Measurements from ENCODE around the gene MSANTD1.

MSANTD1 gene

DNA sequence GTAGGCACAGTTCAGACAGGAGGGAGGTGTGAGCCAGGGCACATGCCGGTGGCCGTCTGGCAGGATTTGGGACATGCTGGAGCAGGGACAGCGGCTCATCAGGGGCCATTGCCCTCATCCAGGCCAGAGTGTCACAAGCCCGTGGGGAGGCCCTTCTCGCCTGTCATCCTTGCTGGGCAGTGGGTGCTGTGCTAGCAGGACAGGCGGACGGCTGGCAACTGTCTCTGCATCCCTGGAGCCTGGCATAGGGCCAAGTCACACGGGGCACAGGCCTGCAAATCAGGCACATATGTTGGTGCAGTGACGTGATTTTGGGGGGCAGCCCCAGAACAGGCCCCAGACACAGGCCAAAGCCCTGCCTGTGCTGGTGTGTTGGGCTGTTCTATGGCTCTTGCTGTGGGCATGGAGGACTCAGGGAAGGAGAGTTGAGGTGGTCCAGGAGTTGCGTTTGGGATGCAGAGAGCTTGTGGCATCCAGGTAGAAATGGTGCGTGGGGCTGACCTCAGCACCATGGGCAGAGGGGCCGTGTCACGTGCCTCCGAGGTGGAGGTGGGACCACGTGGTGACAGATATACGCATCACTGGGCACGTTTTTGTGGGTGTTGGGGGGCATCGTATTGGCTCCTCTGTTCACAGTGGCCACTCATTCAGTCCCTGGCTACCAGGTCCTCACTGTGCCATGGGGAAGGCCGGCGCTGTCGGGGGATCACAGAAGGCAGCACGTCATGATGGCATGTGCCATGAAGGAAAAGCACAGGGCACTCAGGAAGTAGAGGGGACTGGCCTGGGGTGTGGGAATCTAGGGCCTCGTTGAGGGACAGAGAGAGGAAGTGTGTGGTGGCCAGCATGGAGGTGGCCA is 14.6 kb upstream of the MSANTD1 start:
- DNase-seq = no peak

DNA sequence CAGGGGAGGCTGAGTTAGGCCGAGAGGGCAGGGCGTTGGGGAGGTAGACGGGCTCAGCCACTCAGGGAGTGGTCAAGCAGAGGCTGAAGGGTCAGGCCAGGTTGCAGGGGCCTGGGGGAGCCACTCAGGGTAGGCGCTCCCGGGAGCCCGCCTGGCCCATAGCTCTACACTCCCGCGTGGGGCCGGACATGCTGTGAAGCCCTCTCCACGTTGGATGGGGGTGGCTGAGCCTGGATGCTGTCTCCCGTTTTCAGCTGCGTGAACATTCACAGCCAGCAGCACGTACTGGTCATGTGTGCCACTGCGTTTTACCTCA is 14.0 kb upstream of the MSANTD1 start:
- no peak for DNase-seq

GRCh38 chr4:3235581-3235980 is 13.4 kb upstream of the MSANTD1 start:
- no peak for DNase-seq

GRCh38 chr4:3236326-3236878 is 12.6 kb upstream of the MSANTD1 start:
- DNase-seq = no peak

DNA sequence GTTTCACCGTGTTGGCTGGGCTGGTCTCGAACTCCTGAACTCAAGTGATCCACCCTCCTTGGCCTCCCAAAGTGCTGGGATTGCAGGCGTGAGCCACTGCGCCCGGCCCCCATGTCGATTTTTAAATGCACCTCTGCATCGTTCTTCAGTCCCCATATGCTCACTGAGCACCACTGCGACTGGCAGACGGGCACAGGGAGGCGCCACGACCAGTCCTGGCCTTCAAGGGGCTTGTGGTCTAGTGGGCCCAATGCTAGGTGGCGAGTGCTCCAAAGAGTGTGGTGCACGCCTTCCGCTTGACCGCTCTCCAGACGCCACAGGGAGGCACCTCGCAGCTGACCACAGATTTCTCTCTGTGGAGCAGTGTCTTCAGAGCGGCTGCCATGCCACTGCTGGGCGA is 11.7 kb upstream of the MSANTD1 start:
- no peak for DNase-seq

DNA sequence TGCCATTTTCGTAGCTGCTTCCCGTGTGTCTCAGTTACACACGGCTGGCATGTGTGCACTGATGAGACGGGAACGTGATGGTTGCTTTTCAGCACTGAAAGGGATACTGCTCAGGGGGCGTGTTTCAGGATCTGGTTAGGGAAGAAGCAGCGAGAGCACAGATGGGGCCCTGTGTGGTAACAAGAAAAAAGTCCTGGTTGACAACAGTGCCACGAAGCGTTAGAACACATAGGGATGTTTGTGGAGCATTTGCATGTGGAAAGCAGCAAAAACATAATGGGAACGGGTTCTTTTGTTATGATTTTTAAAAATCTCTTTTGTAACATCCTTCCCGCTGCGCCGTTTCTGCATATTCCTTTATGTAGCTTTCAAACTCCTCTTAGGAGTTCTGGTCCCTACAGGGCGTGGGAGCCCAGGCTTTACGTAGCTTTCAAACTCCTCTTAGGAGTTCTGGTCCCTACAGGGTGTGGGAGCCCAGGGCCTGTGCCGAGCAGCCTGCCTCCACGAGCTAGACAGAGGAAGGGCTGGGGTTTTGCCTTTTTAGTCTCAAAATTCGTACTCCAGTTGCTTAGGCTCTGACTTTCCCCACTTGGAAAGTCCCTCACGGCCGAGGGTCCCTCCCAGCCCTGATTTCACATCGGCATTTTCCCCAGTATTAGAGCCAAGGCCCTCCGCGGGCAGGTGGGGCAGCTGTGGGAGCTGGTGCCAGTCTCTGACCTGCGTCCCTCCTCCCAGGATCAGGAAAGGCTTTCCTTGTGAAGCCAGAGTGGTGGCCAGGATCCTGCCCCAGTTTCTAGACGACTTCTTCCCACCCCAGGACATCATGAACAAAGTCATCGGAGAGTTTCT is 11.0 kb upstream of the MSANTD1 start:
- DNase-seq = no peak

DNA sequence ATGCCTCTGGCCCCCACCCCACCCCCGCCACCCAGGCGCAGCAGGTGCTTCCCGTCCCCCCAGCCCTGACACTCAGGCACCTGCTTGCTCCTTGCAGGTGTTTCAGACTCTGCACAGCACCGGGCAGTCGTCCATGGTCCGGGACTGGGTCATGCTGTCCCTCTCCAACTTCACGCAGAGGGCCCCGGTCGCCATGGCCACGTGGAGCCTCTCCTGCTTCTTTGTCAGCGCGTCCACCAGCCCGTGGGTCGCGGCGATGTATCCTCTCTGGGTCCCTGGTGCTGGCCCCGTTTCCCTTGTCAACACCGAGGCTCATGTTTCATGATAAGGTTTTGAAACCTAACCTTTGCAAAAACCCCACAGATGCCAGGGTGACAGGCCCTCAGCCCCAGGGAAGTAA is 10.2 kb upstream of the MSANTD1 start:
- no peak for DNase-seq

GRCh38 chr4:3239303-3239702 is 9.7 kb upstream of the MSANTD1 start:
- DNase-seq = no peak

DNA sequence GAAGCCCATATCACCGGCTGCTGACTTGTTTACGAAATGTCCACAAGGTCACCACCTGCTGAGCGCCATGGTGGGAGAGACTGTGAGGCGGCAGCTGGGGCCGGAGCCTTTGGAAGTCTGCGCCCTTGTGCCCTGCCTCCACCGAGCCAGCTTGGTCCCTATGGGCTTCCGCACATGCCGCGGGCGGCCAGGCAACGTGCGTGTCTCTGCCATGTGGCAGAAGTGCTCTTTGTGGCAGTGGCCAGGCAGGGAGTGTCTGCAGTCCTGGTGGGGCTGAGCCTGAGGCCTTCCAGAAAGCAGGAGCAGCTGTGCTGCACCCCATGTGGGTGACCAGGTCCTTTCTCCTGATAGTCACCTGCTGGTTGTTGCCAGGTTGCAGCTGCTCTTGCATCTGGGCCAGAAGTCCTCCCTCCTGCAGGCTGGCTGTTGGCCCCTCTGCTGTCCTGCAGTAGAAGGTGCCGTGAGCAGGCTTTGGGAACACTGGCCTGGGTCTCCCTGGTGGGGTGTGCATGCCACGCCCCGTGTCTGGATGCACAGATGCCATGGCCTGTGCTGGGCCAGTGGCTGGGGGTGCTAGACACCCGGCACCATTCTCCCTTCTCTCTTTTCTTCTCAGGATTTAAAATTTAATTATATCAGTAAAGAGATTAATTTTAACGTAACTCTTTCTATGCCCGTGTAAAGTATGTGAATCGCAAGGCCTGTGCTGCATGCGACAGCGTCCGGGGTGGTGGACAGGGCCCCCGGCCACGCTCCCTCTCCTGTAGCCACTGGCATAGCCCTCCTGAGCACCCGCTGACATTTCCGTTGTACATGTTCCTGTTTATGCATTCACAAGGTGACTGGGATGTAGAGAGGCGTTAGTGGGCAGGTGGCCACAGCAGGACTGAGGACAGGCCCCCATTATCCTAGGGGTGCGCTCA is 8.7 kb upstream of the MSANTD1 start:
- no peak for DNase-seq

GRCh38 chr4:3240936-3241522 is 7.9 kb upstream of the MSANTD1 start:
- DNase-seq = no peak

GRCh38 chr4:3241898-3242524 is 6.9 kb upstream of the MSANTD1 start:
- no peak for DNase-seq

DNA sequence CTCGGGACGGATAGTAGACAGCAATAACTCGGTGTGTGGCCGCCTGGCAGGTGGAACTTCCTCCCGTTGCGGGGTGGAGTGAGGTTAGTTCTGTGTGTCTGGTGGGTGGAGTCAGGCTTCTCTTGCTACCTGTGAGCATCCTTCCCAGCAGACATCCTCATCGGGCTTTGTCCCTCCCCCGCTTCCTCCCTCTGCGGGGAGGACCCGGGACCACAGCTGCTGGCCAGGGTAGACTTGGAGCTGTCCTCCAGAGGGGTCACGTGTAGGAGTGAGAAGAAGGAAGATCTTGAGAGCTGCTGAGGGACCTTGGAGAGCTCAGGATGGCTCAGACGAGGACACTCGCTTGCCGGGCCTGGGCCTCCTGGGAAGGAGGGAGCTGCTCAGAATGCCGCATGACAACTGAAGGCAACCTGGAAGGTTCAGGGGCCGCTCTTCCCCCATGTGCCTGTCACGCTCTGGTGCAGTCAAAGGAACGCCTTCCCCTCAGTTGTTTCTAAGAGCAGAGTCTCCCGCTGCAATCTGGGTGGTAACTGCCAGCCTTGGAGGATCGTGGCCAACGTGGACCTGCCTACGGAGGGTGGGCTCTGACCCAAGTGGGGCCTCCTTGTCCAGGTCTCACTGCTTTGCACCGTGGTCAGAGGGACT is 5.7 kb upstream of the MSANTD1 start:
- DNase-seq = no peak

DNA sequence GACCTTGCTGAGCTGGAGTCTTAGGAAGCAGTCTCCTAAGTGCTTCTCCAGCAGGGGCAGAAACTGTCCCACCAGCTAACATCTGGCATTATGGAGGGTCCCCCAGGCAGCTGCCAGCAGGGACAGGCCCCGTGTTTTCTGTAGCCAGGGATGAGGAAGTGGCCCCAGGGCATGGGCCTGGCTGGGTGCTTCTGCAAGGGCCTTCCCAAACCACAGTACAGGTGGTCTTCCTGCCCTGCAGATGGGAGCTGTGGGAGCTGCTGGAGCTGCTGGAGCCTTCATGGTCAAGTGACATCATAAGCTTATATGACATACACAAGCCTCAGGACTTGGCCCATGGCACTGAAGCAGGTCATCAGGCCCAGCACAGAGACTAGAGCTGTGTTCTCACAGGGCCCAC is 5.0 kb upstream of the MSANTD1 start:
- DNase-seq = peak; percentile 15

GRCh38 chr4:3244747-3245146 is 4.2 kb upstream of the MSANTD1 start:
- DNase-seq = no peak

GRCh38 chr4:3245676-3246075 is 3.3 kb upstream of the MSANTD1 start:
- DNase-seq = no peak

GRCh38 chr4:3246458-3247398 is 2.2 kb upstream of the MSANTD1 start:
- DNase-seq = no peak

DNA sequence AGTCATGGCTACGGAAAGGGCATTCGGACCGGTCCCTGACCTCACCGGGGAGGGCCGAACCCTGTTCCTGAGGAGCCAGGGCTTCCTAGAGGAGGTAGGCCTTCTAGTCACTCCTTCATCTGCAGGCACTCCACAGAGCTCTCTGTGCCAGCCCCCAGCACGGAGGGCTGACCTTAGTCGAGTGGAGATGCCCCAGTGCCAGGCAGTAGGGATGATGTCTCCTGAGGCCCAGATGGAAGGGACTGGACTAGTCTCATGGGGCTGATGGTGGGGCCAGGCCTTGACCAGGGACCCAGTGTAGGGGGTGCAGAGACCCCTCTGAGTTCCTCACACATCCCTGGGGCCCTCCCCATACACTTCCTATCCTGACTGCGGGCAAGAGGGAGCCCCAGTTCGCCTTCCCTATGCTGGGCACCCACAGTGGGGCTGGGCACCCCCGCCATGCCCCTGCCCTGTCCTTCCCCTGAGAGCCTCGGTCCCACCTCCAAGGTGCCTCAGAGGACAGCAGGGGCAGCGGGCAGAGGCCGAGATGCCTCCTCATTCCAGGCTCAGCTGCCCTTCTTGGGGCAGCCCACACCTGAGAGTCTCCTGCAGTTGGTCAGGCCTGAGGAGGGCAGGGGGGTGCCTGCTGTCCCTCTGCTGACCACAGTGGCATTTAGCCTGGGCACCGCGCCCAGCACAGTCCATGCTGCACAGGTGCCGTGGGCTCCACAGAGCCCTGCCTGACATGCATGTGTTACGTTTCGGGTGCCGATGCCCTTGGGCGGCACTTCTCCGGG is 1.4 kb upstream of the MSANTD1 start:
- DNase-seq = no peak

DNA sequence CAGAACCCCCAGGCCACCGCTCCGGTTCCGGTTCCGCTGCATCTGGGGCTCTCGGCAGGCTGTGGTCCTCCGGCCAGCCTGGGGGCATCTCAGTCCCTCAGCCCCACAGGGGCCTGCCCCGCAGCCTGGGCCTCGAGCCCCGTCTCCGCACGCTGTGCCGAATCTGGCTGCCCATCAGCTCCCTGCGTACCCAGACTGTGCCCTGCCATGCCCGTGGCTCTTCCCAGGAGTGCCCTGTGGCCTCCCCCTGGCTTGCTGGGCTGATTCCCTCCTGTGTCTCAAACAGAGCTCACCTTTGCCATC is 830 bp upstream of the MSANTD1 start:
- DNase-seq = no peak

GRCh38 chr4:3249711-3250437 is 915 bp downstream of the MSANTD1 start:
- DNase-seq = no peak
